SK-N-SH treated with all-trans-retinoic acid at 6 μM for 48 hours (cell line): ENCODE measurements around the gene NTM.
A peak's percentile ranks its signal among the peaks of the same experiment; 100 is the strongest.

ENCODE experiments used
- ATAC-seq: fragments of 200-7000 bp; cut with Tn5 transposase; 3 replicates; pipeline ENCODE4 v1.9.1; 2020; ENCODE audit warnings: mild to moderate bottlenecking, moderate library complexity
- ARNTL ChIP-seq: fragments of 450-650 bp; formaldehyde crosslinking; IDR thresholded peaks from 2 replicates; pipeline ENCODE4 v1.5.0; 2020; ENCODE audit warnings: low read depth, mild to moderate bottlenecking, moderate library complexity, borderline replicate concordance
- BACH2 ChIP-seq: fragments of 250-450 bp; sonication (Bioruptor Pico); IDR thresholded peaks from 2 replicates; pipeline ENCODE4 v1.9.0; 2021; ENCODE audit warnings: mild to moderate bottlenecking, borderline replicate concordance
- CSDC2 ChIP-seq: fragments of 250-450 bp; sonication (Bioruptor Pico); IDR thresholded peaks from 2 replicates; pipeline ENCODE4 v1.5.0; 2020; ENCODE audit warnings: mild to moderate bottlenecking, moderate library complexity
- CSRNP3 ChIP-seq: fragments of 250-450 bp; sonication (Bioruptor Pico); IDR thresholded peaks from 2 replicates; pipeline ENCODE4 v1.5.1; 2021; ENCODE audit warnings: mild to moderate bottlenecking, moderate library complexity
- ESRRG ChIP-seq: fragments of 250-450 bp; sonication (Bioruptor Pico); IDR thresholded peaks from 2 replicates; pipeline ENCODE4 v1.6.1; 2021; ENCODE audit warnings: mild to moderate bottlenecking
- GLIS3 ChIP-seq: fragments of 250-450 bp; sonication (Bioruptor Pico); IDR thresholded peaks from 2 replicates; pipeline ENCODE4 v1.5.0; 2020; ENCODE audit warnings: mild to moderate bottlenecking, moderate library complexity
- ISL1 ChIP-seq: fragments of 250-450 bp; sonication (Bioruptor Pico); IDR thresholded peaks from 2 replicates; pipeline ENCODE4 v2.1.2; 2022; ENCODE audit warnings: mild to moderate bottlenecking, moderate library complexity
- OSR1 ChIP-seq: fragments of 250-450 bp; sonication (Bioruptor Pico); IDR thresholded peaks from 2 replicates; pipeline ENCODE4 v1.8.0; 2022; ENCODE audit warnings: moderate library complexity, mild to moderate bottlenecking, inconsistent platforms
- PPARA ChIP-seq: fragments of 250-450 bp; sonication (Bioruptor Pico); IDR thresholded peaks from 2 replicates; pipeline ENCODE4 v1.5.0; 2020; ENCODE audit warnings: mild to moderate bottlenecking, borderline replicate concordance
- RARB ChIP-seq: fragments of 250-450 bp; sonication (Bioruptor Pico); IDR thresholded peaks from 2 replicates; pipeline ENCODE4 v1.8.0; 2021; ENCODE audit warnings: mild to moderate bottlenecking, moderate library complexity
- TCF4 ChIP-seq: fragments of 250-450 bp; sonication (Bioruptor Pico); IDR thresholded peaks from 2 replicates; pipeline ENCODE4 v1.8.0; 2021; ENCODE audit warnings: mild to moderate bottlenecking, moderate library complexity, borderline replicate concordance
- TOX ChIP-seq: fragments of 250-450 bp; sonication (Bioruptor Pico); IDR thresholded peaks from 2 replicates; pipeline ENCODE4 v1.8.0; 2021; ENCODE audit warnings: mild to moderate bottlenecking, moderate library complexity, borderline replicate concordance
- ZFP3 ChIP-seq: fragments of 250-450 bp; sonication (Bioruptor Pico); IDR thresholded peaks from 2 replicates; pipeline ENCODE4 v1.5.0; 2020; ENCODE audit warnings: mild to moderate bottlenecking, moderate library complexity
- ZFP30 ChIP-seq: fragments of 450-650 bp; formaldehyde crosslinking; IDR thresholded peaks from 2 replicates; pipeline ENCODE4 v1.5.0; 2022; ENCODE audit warnings: mild to moderate bottlenecking, moderate library complexity
- ZNF565 ChIP-seq: fragments of 450-650 bp; formaldehyde crosslinking; conservative IDR thresholded peaks from 2 replicates; pipeline ENCODE4 v1.5.0; 2020; ENCODE audit warnings: low read depth, mild to moderate bottlenecking, moderate library complexity
- ZNF70 ChIP-seq: fragments of 450-650 bp; formaldehyde crosslinking; IDR thresholded peaks from 2 replicates; pipeline ENCODE4 v1.5.0; 2020; ENCODE audit warnings: mild to moderate bottlenecking, moderate library complexity
- ZNF8 ChIP-seq: fragments of 450-650 bp; formaldehyde crosslinking; IDR thresholded peaks from 2 replicates; pipeline ENCODE4 v1.5.0; 2020; ENCODE audit warnings: mild to moderate bottlenecking, moderate library complexity
- TF ChIP-seq, protein P1 (sequence below): fragments of 250-450 bp; sonication (Bioruptor Pico); IDR thresholded peaks from 2 replicates; pipeline ENCODE4 v1.5.0; 2020; ENCODE audit warnings: mild to moderate bottlenecking, moderate library complexity
- TF ChIP-seq, protein P2 (sequence below): fragments of 250-450 bp; sonication (Bioruptor Pico); IDR thresholded peaks from 2 replicates; pipeline ENCODE4 v1.8.0; 2021; ENCODE audit warnings: low read depth, mild to moderate bottlenecking, moderate library complexity, borderline replicate concordance
- TF ChIP-seq, protein P3 (sequence below): fragments of 250-450 bp; sonication (Bioruptor Pico); IDR thresholded peaks from 2 replicates; pipeline ENCODE4 v1.5.1; 2020; ENCODE audit warnings: low read depth, mild to moderate bottlenecking, moderate library complexity

The NTM gene

DNA sequence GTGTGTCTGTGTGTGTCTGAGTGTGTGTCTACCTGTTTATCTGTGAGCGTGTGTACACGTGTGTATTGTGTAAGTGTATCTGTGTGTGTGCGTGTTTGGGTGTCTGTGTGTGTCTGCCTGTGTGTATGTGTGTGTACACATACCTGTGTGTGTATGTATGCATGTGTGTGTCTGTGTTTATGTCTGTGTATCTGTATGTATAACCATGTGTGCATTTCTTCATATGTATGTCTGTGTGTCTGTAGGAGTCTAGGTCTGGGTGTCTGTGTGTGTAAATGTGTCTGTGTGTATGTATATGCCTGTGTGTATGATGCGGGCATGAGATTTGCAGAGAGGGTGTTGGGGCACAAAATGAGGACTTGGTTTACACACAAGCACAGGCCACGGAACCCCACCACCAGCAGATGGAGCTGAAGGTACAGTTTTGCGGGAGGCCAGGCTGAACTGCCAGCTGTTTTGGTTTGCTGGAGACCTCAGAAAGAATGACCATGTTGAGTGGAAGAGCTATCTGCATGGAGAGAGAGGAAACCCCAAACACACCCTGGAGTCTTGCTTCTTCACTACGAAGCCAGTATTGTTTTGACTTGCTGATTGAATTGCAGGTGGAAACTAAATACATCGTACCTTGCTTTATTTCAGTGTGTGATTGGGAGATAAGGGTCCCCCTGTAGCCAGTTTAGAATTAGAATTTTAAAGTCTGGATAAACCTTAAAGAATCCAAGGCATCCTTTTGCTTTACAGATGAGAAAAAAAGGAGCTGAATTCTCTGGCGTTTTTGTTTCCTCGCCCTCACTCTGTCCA, 497.2 kb downstream of the NTM start:
- ATAC-seq, result peak; percentile 96
- TF ChIP-seq ESRRG (CRISPR knock-in tag) (no peak), ISL1 (CRISPR knock-in tag) (no peak), RARB (CRISPR knock-in tag) (no peak)

- TF ChIP-seq ISL1 (CRISPR knock-in tag) (no peak), ZFP30 (CRISPR knock-in tag) (no peak), ARNTL (CRISPR knock-in tag) (no peak)
- ATAC-seq, result no peak
Measured at GRCh38 chr11:131868629-131869507, 498.5 kb downstream of the NTM start.

DNA sequence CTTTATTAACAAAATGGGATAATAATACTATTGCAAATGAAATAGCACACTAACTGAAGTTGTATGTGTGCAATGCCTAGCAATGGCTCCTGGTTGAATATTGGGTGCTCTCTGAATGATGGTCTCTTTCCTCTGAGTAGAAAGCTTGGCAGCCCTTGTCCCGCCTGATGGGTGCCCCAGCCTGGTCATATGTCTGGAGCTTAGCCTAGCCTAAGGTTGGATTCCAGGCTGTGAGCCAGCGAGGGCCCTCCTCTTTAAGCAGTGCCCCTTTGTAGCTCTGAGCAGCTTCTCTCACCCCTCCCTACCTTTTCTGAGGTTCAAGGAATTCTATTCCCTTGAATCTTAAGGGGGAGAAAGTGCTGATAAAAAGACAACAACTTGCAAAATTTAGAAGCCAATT, 499.9 kb downstream of the NTM start:
- ATAC-seq, result no peak
- TF ChIP-seq ARNTL (CRISPR knock-in tag) (no peak), CSDC2 (CRISPR knock-in tag) (no peak), CSRNP3 (CRISPR knock-in tag) (no peak), ZFP30 (CRISPR knock-in tag) (no peak), BACH2 (no peak), ZNF8 (no peak), OSR1 (CRISPR knock-in tag) (no peak), ZNF70 (CRISPR knock-in tag) (no peak), TCF4 (CRISPR knock-in tag) (no peak), ZNF565 (no peak), PPARA (CRISPR knock-in tag) (no peak), ISL1 (CRISPR knock-in tag) (no peak)
- TF ChIP-seq, protein P1, sequence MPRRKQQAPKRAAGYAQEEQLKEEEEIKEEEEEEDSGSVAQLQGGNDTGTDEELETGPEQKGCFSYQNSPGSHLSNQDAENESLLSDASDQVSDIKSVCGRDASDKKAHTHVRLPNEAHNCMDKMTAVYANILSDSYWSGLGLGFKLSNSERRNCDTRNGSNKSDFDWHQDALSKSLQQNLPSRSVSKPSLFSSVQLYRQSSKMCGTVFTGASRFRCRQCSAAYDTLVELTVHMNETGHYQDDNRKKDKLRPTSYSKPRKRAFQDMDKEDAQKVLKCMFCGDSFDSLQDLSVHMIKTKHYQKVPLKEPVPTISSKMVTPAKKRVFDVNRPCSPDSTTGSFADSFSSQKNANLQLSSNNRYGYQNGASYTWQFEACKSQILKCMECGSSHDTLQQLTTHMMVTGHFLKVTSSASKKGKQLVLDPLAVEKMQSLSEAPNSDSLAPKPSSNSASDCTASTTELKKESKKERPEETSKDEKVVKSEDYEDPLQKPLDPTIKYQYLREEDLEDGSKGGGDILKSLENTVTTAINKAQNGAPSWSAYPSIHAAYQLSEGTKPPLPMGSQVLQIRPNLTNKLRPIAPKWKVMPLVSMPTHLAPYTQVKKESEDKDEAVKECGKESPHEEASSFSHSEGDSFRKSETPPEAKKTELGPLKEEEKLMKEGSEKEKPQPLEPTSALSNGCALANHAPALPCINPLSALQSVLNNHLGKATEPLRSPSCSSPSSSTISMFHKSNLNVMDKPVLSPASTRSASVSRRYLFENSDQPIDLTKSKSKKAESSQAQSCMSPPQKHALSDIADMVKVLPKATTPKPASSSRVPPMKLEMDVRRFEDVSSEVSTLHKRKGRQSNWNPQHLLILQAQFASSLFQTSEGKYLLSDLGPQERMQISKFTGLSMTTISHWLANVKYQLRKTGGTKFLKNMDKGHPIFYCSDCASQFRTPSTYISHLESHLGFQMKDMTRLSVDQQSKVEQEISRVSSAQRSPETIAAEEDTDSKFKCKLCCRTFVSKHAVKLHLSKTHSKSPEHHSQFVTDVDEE (CRISPR knock-in tag), result no peak
- TF ChIP-seq, protein P2, sequence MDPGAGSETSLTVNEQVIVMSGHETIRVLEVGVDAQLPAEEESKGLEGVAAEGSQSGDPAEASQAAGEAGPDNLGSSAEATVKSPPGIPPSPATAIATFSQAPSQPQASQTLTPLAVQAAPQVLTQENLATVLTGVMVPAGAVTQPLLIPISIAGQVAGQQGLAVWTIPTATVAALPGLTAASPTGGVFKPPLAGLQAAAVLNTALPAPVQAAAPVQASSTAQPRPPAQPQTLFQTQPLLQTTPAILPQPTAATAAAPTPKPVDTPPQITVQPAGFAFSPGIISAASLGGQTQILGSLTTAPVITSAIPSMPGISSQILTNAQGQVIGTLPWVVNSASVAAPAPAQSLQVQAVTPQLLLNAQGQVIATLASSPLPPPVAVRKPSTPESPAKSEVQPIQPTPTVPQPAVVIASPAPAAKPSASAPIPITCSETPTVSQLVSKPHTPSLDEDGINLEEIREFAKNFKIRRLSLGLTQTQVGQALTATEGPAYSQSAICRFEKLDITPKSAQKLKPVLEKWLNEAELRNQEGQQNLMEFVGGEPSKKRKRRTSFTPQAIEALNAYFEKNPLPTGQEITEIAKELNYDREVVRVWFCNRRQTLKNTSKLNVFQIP (CRISPR knock-in tag), result no peak
- TF ChIP-seq, protein P3, sequence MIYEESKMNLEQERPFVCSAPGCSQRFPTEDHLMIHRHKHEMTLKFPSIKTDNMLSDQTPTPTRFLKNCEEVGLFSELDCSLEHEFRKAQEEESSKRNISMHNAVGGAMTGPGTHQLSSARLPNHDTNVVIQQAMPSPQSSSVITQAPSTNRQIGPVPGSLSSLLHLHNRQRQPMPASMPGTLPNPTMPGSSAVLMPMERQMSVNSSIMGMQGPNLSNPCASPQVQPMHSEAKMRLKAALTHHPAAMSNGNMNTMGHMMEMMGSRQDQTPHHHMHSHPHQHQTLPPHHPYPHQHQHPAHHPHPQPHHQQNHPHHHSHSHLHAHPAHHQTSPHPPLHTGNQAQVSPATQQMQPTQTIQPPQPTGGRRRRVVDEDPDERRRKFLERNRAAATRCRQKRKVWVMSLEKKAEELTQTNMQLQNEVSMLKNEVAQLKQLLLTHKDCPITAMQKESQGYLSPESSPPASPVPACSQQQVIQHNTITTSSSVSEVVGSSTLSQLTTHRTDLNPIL (CRISPR knock-in tag), result no peak

DNA sequence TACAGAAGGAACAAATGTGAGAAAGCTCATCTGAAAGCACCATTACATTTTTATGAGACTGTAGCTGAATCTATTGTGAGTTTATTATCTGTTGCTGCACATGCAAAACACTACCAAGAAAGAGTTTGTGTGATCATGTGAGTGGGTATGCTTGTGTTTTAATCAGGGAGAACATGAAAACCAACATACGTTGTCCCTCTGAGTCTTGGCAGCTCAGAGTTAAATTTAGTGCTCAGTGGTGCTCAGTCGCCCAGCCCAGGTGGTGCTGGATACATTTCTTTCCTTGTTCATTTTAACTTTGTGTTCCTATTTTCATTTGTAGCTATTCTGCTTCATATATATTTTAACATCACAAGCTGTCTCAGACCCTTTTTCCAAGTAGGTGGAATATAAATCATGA, 500.6 kb downstream of the NTM start:
- no peak for ATAC-seq
- TF ChIP-seq TOX (CRISPR knock-in tag) (no peak), BACH2 (no peak), ZFP30 (CRISPR knock-in tag) (no peak), ZFP3 (no peak), ESRRG (CRISPR knock-in tag) (no peak), OSR1 (CRISPR knock-in tag) (no peak), GLIS3 (CRISPR knock-in tag) (no peak), PPARA (CRISPR knock-in tag) (no peak), ZNF70 (CRISPR knock-in tag) (no peak)
- TF ChIP-seq, protein P1 (CRISPR knock-in tag), result no peak
- TF ChIP-seq, protein P3 (CRISPR knock-in tag), result no peak
